ENCODE results near the gene LHX4. TPM values are rescaled to one million over a fixed set of nuclear protein-coding genes. Genes with fewer than 3 reads are reported as not detected.

LHX4 gene
- total RNA-seq, 1 experiment from 2014 or later = 0.12 TPM

DNA sequence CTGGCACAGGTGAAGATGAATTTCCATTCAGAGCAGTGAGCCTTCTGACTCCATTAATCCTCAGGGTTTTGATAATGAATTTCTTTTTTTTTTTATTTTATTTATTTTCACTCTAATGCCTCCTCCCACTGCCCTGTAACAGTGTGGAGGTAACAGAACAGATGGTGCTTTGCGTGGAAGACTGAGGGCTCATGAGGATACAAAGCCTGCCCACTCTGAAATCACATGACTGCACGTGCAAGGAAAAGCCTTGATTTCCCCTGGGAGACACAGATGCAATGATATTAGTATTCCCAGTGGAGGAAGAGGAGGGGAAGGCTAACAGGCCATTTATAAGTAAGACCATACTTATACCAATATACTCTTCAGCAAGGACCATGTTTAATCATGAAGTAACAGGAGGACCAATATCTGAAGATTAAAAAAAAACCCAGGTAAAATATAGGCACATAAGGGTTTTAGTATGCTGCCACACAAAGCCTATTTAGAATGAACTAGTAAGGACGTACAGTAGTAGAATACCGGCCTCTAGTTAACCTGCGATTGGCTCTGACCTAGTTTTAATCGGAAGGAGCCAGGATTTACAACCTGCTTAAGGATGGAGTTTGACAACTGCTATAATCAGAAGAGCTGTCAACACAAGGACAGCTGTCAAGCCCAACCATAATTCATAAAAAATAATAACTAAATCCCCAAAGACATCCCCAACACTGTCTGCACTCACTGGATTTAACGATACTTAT is 69.6 kb downstream of the LHX4 start:
- no peak for DNase-seq (ENCODE audit: low read depth)

- peak; percentile 14 for DNase-seq (ENCODE audit: low read depth)
Measured at GRCh38 chr1:180301135-180301742, 71.2 kb downstream of the LHX4 start.

- peak; percentile 39 for DNase-seq (ENCODE audit: low read depth)
Measured at GRCh38 chr1:180309338-180309737, 79.3 kb downstream of the LHX4 start.

DNA sequence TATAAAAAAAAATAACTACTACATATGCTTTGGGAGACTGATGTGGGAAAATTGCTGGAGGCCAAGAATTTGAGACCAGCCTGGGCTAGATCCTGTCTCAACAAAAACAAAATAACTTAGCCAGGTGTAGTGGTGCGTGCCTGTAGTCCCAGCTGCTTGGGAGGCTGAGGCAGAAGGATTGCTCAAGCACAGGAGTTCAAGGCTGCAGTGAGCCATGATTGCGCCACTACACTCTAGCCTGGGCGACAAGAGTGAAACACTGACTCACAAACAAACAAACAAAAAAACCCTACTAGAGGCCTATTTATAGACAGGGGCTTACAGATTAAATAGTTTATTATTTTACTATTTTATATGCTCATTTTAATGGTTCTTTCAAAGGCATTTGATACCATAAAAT is 80.0 kb downstream of the LHX4 start:
- DNase-seq (ENCODE audit: low read depth) = peak; percentile 20

DNA sequence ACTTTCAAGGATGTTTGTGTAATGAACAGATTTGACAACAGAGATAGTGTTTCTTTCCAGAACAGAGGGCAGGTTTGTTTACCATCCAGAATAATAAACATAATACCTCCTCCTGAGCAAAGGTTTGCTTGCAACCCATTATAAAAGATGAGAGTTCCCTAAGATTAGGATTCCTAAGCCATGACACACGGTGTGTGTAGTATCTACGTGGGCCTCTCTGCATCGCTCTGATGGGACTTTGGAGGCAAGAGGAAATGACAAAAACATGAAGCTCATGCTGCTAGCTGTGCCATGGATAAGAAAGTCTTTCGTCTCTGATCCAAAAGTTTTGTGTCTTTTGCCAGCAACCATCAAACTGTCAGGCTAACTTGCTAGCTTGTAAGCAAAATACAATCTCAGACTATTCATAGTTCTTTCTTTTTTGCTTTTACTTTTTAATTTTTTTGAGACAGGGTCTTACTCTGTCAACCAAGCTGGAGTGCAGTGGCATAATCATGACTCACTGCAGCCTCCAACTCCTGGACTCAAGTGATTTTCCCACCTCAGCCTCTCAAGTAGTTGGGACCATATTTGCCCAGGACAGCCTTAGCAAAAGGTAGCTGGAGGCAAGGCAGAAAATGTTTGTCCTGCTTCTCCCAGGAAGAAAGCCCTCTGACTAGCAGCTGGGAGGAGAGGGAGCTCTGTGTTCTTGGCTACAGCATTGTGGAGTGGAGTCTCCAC is 81.1 kb downstream of the LHX4 start:
- DNase-seq (ENCODE audit: low read depth) = peak; percentile 23

DNA sequence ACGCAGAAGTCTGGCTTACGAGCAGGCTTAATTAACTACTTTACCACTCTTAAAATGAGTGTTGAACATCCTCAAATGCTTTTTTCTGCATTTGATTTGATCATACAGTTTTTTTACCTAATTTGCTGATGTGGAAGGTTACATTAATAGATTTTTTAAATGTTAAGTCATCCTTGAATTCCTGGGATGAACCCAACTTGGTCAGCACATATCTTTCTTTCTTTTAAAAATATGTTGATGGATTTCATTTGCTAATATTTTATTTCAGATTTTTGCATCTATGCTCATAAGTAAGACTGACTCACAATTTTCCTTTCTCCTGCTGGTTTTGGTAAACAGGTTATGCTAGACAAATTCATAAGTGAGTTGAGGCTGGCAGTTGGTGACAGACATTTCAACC is 82.9 kb downstream of the LHX4 start:
- DNase-seq (ENCODE audit: low read depth) = no peak

GRCh38 chr1:180327089-180327488 is 97.0 kb downstream of the LHX4 start:
- DNase-seq (ENCODE audit: low read depth) = no peak

Other genes starting within 250 kb of the LHX4 start
- gene QSOX1, start 75.4 kb upstream of the LHX4 start, total RNA-seq (2014; rRNA removed; shearing (Covaris generic)) = 53.3 and 62.4 TPM in 2 replicates

Measured in RPMI7951 (cell line).